ENCODE data around the gene CACNA1D.

The CACNA1D gene

GRCh38 chr3:53581671-53582070 lies 87.3 kb downstream of the CACNA1D start:
- no peak for DNase-seq

GRCh38 chr3:53583161-53583690 lies 88.8 kb downstream of the CACNA1D start:
- DNase-seq = no peak

DNA sequence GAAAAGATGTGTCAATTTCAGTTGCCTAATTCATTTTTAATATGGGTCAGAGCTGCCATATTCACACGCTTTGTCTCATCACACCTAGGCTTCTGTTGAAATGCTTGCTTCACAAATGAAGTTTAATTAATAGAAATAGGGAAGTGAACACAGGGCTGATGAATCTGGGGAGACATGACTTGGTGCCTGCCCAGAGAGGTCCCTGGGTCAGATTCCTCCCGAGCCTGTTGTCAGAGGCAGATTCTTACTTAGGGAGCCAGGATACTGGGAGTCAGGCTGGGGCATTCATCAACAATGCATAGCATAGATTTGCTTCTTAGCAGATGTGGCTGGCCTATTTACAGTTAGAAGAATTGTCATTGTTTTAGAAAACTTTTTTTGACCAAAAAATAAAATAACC lies 90.6 kb downstream of the CACNA1D start:
- DNase-seq = no peak

DNA sequence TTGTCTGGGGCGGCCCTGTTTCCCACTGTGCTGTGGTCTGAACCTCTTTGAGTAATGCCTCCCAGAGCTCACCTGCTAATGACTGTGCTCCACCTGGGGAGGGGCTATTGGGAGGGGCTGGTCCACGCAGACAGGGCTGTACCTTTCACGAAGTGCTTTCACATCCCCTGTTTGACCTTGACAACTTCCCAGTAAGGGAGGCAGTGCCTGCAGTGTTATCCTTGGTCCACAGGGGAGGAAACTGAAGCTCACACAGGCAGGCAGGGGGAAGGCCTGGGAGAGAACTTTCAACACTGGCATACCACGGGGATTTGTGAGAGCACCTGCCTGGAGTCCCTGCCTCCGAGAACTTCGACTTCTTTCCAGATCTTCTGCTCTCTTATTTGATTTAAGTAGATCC lies 91.2 kb downstream of the CACNA1D start:
- DNase-seq = no peak

GRCh38 chr3:53588122-53588521 lies 93.7 kb downstream of the CACNA1D start:
- DNase-seq = no peak

- DNase-seq = no peak
These were observed 94.8 kb downstream of the CACNA1D start for GRCh38 chr3:53589201-53589600.

DNA sequence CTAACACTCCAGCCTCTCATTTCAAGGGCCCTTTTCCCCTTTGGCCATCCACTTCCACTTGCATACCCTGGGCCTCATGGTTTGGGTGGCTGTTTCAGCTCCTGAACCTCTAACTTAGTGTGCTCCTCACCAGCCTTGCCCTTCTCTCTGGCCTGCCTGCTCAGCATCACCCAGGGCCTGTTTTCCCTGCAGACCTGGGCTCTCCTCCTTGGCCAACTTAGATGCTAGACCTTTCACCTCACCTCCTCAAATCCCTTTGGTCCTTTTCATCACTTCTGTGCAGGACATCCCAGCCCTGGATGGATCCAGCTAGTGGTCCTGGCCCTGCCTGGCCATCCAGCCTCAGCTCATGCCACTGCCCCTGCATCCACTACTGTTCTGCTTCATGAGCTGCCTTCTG lies 95.4 kb downstream of the CACNA1D start:
- no peak for DNase-seq

DNA sequence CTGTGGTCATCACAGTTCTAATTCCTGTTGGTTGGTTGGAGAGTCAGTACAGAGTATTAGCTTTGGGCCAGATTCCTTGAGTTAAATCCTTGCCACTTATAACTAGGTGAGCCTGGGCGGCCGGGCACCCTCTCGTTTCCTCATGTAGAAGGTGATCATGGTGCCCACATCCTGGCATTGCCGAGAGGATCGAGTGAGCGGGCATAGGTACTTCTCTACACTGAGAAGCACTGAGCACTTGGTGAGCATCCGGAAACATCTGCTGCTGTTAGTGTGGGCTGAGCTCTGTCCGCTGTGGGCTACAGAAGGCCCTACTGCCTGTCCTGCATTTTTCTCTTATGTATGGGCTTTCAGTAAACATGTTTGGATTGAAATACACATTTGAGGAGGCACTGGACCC lies 96.2 kb downstream of the CACNA1D start:
- DNase-seq = no peak

DNA sequence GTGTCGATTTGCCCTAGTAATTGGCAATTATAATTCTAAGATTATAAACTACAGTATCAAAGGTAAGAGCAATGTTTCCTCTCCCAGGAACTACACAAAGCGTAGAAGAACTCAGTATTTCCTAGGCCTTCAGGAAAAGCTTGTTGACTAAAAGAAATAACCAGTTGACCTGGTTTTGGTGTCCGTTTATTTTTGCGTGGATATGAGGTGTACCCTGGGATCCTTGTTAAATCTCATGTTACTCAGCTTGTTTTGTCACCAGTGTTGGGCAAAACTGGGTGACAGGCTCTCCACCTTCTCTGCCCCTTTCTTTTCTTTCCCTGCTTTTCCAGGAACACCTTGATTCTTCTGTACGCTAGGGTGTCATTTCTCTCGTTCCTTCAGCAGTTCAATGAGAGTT lies 97.2 kb downstream of the CACNA1D start:
- DNase-seq = no peak

DNA sequence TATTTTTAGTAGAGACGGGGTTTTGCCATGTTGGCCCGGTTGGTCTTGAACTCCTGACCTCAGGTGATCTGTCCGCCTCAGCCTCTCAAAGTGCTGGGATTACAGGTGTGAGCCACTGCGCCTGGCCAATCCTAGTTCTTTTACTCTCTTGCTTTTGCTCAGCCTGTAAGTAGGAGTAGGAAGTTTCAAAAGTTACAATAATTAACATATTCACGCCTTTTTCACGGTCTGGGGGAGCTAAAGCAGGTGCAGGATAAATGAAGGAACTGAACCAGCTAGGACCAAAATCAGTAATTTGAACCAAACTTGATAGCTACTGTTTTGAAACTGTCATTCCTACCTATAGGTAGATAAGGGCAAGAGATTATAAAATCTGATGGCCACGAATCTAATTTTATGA lies 98.5 kb downstream of the CACNA1D start:
- DNase-seq = no peak

- DNase-seq = no peak
These were observed 99.2 kb downstream of the CACNA1D start for GRCh38 chr3:53593611-53594010.

- DNase-seq = no peak
These were observed 99.9 kb downstream of the CACNA1D start for GRCh38 chr3:53594276-53594675.

DNA sequence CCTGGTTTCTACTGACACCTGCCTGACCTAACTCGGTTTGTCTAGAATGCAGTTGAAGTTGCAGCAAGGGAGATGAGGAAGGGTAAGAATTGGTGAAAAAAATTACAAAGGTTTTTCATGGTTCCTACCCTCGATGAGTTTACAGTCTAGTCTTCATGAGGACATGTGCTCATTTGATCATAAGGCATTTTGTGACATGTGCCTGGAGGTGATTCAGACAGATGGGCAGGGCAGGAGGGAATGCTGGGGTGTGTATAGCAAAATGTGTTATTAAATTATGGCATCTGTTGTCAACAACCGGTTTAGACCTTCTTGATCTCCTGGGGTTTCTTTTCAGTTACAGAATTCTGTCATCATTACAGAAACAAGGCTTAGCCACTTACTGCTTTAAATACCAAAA lies 101.2 kb downstream of the CACNA1D start:
- DNase-seq = no peak

DNA sequence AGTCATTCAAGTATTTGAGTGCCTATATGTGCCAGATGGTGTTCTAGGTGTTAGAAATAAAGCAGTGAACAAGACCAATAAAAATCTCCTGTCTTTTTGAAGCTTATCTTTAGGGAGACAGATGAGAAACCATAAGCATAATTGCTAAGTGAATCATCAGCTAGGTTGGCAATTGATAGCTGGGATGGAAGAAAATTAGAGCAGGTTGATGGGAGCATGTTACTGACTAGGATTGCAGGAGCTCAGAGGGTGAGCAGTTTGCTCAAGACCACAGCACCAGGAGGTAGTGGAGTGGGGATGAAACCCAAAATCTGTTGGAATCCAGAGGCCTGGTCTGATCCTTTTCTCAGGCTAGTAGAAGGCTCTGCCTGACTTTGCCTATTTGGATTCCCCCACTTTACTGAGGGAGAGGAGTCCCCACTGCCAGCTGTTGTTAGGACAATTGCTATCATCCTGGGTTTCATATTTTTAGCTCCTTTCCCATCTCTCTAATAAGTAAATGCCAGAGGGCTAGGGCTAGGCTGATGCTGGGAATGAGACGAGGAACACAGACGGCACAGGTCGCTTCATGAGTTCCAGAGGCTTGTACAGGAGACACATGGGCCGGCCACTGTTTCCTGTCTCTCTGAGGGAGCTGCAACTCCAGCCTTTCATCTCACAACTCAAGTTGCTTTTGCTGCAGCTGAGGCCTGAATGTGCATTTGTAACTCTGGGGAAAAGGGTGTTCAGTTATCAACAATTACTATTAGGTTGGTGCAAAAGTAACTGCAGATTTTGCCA lies 102.9 kb downstream of the CACNA1D start:
- DNase-seq = no peak

DNA sequence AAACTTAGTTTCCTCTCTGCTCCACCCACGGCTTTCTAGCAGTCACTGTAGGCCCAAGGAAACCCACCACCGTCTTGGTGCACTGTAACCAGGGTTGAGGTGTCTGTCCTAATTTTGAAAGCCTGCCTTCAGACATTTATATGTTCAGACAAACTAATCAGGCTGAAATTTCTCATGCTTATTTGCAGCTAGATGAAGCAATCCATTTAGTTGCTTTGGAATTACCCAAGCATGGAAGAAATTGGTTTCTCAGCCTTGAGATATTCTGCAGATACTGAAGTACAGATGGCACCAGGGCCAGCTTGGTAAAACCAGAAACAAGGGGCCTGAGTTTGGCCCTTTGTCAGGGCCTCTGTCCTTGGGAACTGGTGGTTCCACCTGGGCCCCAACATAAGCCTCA lies 105.4 kb downstream of the CACNA1D start:
- DNase-seq = no peak

DNA sequence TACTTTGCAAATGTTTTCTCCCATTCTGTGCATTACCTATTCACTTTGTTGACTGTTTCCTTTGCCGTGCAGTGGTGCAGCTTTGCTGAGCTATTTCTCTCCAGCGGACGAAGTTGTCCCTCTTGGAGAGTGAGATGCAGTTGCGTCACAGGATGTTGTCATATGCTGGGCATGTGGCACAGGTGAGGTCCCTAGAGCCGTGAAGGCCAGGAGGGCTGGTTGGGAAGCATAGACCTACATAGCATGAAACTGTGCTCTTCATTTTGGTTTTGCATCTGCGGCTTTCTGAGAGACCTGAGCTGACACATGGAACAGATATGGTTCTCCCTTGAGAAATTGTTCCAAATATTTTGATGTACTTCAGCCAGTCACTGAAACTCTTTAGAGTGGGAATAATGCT lies 108.5 kb downstream of the CACNA1D start:
- DNase-seq = no peak

DNA sequence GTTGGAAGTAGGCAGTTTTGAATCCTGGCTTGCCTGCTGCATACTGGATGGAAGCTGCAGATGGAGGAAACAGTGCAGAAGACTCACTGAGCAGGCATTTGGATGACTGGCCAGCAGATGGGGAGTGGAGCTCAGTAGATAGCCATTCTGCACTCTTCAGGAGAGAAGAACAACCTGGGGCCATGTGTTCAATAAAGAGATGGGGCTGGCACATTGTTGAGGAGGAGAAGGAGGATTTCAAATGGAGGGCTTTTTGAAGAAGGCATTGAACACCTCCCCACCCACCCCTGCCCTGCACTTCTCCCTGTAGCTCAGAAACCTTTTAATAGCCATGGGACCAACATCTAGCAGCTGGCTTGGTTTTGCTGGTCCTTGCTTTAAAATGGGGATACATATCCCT lies 109.8 kb downstream of the CACNA1D start:
- DNase-seq = no peak

DNA sequence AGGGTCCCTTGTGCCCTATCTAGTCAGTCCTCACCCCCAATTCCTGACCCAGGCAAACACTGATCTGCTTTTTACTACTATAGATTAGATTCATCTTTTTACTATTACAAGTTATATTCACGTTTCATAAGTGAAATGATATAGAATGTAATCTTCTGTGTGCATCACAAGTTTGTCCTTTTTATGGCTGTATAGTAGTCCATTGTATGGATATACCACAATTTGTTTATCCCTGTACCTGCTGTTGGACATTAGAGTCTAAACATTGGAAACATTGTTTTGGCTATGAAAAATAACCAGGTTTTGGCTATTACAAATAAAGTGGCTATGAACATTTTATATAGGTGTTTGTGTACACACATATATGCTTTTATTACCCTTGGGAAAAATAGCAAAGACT lies 112.4 kb downstream of the CACNA1D start:
- no peak for DNase-seq

DNA sequence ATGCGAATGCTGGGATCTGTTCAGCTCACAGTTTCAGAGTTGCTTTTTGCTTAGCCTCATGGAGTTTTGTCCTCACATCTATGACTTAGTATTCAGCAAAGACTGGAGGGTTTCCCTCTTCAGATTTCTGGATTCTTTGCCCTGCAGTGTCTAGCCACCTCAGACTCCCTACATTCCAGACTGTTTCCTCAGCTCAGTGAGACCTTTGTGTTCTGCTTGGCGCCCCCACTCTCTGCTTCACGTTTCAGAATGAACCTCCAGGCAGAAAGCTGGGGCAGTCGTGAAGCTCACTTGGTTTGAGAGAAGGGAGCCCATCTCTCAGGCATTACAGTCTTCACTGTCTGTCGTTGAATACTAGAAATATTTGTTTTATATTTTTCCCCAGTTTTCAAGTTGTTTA lies 118.1 kb downstream of the CACNA1D start:
- no peak for DNase-seq

GRCh38 chr3:53613125-53613524 lies 118.7 kb downstream of the CACNA1D start:
- no peak for DNase-seq

- DNase-seq = no peak
These were observed 119.9 kb downstream of the CACNA1D start for GRCh38 chr3:53614307-53614706.

GRCh38 chr3:53616321-53616720 lies 121.9 kb downstream of the CACNA1D start:
- no peak for DNase-seq

DNA sequence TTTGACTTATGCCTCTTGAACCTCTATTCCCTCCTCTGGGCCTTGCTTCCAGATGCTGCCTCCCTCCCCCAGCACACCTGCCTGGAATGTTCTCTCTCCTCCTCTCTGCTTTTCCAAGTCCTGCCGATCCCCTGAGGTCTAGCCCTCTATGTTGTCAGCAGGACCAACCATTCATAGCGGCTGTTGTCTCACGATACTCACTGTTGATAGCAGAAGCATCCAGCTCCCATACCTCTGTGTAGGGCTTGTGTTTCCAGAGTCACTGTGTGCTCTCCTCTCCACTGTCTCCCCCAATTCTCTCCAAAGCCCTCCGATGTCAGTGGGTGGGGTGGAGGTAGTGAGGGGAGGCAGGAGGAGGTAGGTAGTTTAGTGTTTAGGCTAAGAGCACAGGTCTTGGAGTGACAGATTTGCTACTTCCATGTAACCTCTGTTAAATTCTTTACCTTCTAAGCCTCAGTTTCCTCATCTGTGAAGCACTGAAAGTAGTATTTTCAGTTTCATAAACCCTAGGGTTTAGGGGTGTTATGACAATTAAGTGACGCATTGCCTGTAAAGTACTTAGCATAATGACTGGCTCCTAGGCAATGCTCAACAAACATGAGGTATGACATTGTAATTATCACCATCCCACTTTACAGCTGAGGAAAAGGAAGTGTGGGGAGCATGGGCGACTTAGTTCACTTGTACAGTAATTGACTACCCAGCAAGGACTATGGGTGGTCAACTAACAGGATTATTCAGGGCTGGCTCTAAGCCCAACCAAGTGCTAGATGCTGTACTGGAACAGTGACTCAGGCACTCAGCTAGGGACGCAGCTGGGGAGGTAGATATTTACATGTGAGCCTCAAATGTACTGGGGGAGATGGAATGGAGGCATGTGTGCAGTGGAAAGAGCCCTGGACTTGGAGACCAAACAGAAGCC lies 122.8 kb downstream of the CACNA1D start:
- DNase-seq = no peak

Measured in activated naive CD4-positive, alpha-beta T cell treated with Interleukin-2 at 50 U/mL for 16 hours (primary cell).